ENCODE results near the gene WDR88.

- TF ChIP-seq TEAD4 (CRISPR knock-in tag; IDR thresholded peaks at IDR 0.05) = no peak
- no peak for TF ChIP-seq CTCF (IDR thresholded peaks at IDR 0.05)
- TF ChIP-seq USF1 (CRISPR knock-in tag; IDR thresholded peaks at IDR 0.05) = no peak
- no peak for TF ChIP-seq ZNF532 (CRISPR knock-in tag; IDR thresholded peaks at IDR 0.05; ENCODE audit: borderline replicate concordance)
- TF ChIP-seq ZNF219 (CRISPR knock-in tag; IDR thresholded peaks at IDR 0.05; ENCODE audit: borderline replicate concordance) = no peak
- TF ChIP-seq E2F5 (CRISPR knock-in tag; IDR thresholded peaks at IDR 0.05) = no peak
- no peak for TF ChIP-seq PRDM15 (CRISPR knock-in tag; IDR thresholded peaks at IDR 0.05)
- TF ChIP-seq NFYB (CRISPR knock-in tag; conservative IDR thresholded peaks at IDR 0.05; ENCODE audit: low read depth) = no peak
- TF ChIP-seq SMAD4 (CRISPR knock-in tag; IDR thresholded peaks at IDR 0.05) = no peak
- no peak for TF ChIP-seq CREM (CRISPR knock-in tag; IDR thresholded peaks at IDR 0.05)
- TF ChIP-seq NR3C1 (CRISPR knock-in tag; conservative IDR thresholded peaks at IDR 0.05; ENCODE audit: low read depth) = no peak
These were observed 82.7 kb downstream of the WDR88 start for GRCh38 chr19:33214596-33214995.

All from WTC11 (cell line).